Endometrium (tissue), 2 donors: Measurements from ENCODE around the gene GPR156.

Source experiments
- FAIRE-seq: peaks from 2 replicates; lab custom pipeline; 2012; peaks lifted over from hg19 to GRCh38; lab: Jason Lieb, UNC
- donor health status: control.
- donor health status: control.

Gene GPR156

GRCh38 chr3:120119846-120120510 lies 165.0 kb downstream of the GPR156 start:
- FAIRE-seq, result no peak
